ENCODE data around the gene PIGP.

Gene PIGP

GRCh38 chr21:37101384-37101783 lies 28.5 kb upstream of the PIGP start:
- peaks cover under 1% of the 10 kb centered on the region; the same call in 1 of the 2 replicates for H3K79me2 ChIP-seq (ENCODE audit: control insufficient read depth, low read length)
- H3K4me1 ChIP-seq (ENCODE audit: control insufficient read depth, low read length) = no peaks in the 10 kb centered on the region
- no peak for TF ChIP-seq EZH2phosphoT487 (IDR thresholded peaks at IDR 0.05; ENCODE audit: borderline replicate concordance, low read length)
- TF ChIP-seq CTCF (IDR thresholded peaks at IDR 0.05; ENCODE audit: low read depth, low read length, poor library complexity, severe bottlenecking) = no peak
- no peaks in the 10 kb centered on the region for H3K9me2 ChIP-seq (replicated peaks; ENCODE audit: control insufficient read depth, low read length)
- no peaks in the 10 kb centered on the region for H3K27me3 ChIP-seq (ENCODE audit: control insufficient read depth, low read length)
- no peaks in the 10 kb centered on the region for H3F3A ChIP-seq (ENCODE audit: control insufficient read depth, insufficient read depth)
- no peak overlapping the region for H3K4me3 ChIP-seq (ENCODE audit: low read length)
- peaks cover 27% of the 10 kb centered on the region for H3K36me3 ChIP-seq (ENCODE audit: control insufficient read depth, low read length)
- no peaks in the 10 kb centered on the region for H4K20me1 ChIP-seq (ENCODE audit: control insufficient read depth, insufficient read depth, low read depth, low read length)
- H3K4me2 ChIP-seq (ENCODE audit: low read length) = no peak overlapping the region
- 0 out of 2 replicates have a peak, but pooled peaks cover 3% of the 10 kb centered on the region for H3K9me3 ChIP-seq (ENCODE audit: control insufficient read depth, insufficient read depth, low read length)
- H3K27ac ChIP-seq (ENCODE audit: low read depth, low read length) = no peak overlapping the region

GRCh38 chr21:37100316-37100715 lies 27.4 kb upstream of the PIGP start:
- H3K36me3 ChIP-seq (ENCODE audit: control insufficient read depth, low read length) = peaks cover 38% of the 10 kb centered on the region
- H4K20me1 ChIP-seq (ENCODE audit: control insufficient read depth, insufficient read depth, low read depth, low read length) = no peaks in the 10 kb centered on the region
- H3K4me3 ChIP-seq (ENCODE audit: low read length) = no peak overlapping the region
- no peaks in the 10 kb centered on the region for H3K9me2 ChIP-seq (replicated peaks; ENCODE audit: control insufficient read depth, low read length)
- no peaks in the 10 kb centered on the region for H3K9me3 ChIP-seq (ENCODE audit: control insufficient read depth, insufficient read depth, low read length)
- H3K4me2 ChIP-seq (ENCODE audit: low read length) = no peak overlapping the region
- H3F3A ChIP-seq (ENCODE audit: control insufficient read depth, insufficient read depth) = no peaks in the 10 kb centered on the region
- H3K4me1 ChIP-seq (ENCODE audit: control insufficient read depth, low read length) = no peaks in the 10 kb centered on the region
- no peaks in the 10 kb centered on the region for H3K27me3 ChIP-seq (ENCODE audit: control insufficient read depth, low read length)
- no peak overlapping the region for H3K27ac ChIP-seq (ENCODE audit: low read depth, low read length)
- H3K79me2 ChIP-seq (ENCODE audit: control insufficient read depth, low read length) = no peaks in the 10 kb centered on the region
- TF ChIP-seq CTCF (IDR thresholded peaks at IDR 0.05; ENCODE audit: low read depth, low read length, poor library complexity, severe bottlenecking) = no peak
- no peak for TF ChIP-seq EZH2phosphoT487 (IDR thresholded peaks at IDR 0.05; ENCODE audit: borderline replicate concordance, low read length)

GRCh38 chr21:37098751-37099150 lies 25.9 kb upstream of the PIGP start:
- Histone ChIP-seq H3K4me1 (ENCODE audit: control insufficient read depth, low read length) (no peaks in the 10 kb centered on the region), H3F3A (ENCODE audit: control insufficient read depth, insufficient read depth) (no peaks in the 10 kb centered on the region), H3K27me3 (ENCODE audit: control insufficient read depth, low read length) (no peaks in the 10 kb centered on the region), H3K27ac (ENCODE audit: low read depth, low read length) (no peak overlapping the region), H3K9me3 (ENCODE audit: control insufficient read depth, insufficient read depth, low read length) (no peaks in the 10 kb centered on the region), H3K9me2 (replicated peaks; ENCODE audit: control insufficient read depth, low read length) (no peaks in the 10 kb centered on the region), H3K4me2 (ENCODE audit: low read length) (no peak overlapping the region), H3K79me2 (ENCODE audit: control insufficient read depth, low read length) (no peaks in the 10 kb centered on the region), H4K20me1 (ENCODE audit: control insufficient read depth, insufficient read depth, low read depth, low read length) (no peaks in the 10 kb centered on the region), H3K4me3 (ENCODE audit: low read length) (no peak overlapping the region), H3K36me3 (ENCODE audit: control insufficient read depth, low read length) (peaks cover 45% of the 10 kb centered on the region)
- no peak for TF ChIP-seq EZH2phosphoT487 (IDR thresholded peaks at IDR 0.05; ENCODE audit: borderline replicate concordance, low read length)
- no peak for TF ChIP-seq CTCF (IDR thresholded peaks at IDR 0.05; ENCODE audit: low read depth, low read length, poor library complexity, severe bottlenecking)
